Measurements from ENCODE around the gene NFKB1.
"Not testable (repeated sequence)": the region's sequence is repeated elsewhere in the genome, so short reads cannot be mapped to it uniquely, and the experiment has no call there.

Gene NFKB1

GRCh38 chr4:102564399-102565059 is 63.4 kb downstream of the NFKB1 start:
- TF ChIP-seq CTCF (IDR thresholded peaks at IDR 0.05; ENCODE audit: insufficient read depth, missing control alignments) = no peak
- FAIRE-seq = no peak
- no peak for DNase-seq (ENCODE audit: insufficient read length, low spot score)

- DNase-seq (ENCODE audit: insufficient read length, low spot score) = no peak
- TF ChIP-seq CTCF (IDR thresholded peaks at IDR 0.05; ENCODE audit: insufficient read depth, missing control alignments) = no peak
- no peak for FAIRE-seq
These were observed 64.5 kb downstream of the NFKB1 start for GRCh38 chr4:102565696-102566095.

GRCh38 chr4:102566426-102566825 is 65.3 kb downstream of the NFKB1 start:
- no peak for TF ChIP-seq CTCF (IDR thresholded peaks at IDR 0.05; ENCODE audit: insufficient read depth, missing control alignments)
- FAIRE-seq (no peak), DNase-seq (ENCODE audit: insufficient read length, low spot score) (no peak)

DNA sequence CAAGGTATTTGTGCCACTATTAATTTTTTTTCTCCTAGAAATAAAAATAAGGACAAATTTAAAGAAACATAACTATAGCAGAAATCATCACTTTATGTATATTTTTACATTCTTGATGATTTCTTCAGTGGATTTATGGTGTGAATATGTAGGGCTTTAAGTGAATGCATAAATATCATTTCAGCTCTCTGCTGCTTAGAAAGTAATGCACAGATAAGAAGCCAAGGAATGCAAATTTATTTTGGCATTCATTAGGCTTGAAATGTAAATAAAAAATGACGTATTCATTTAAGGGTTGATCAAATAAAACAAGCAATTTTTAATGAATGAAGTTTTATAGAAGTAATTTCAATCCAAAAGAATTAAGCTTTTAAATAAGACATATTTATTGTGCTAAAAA is 66.3 kb downstream of the NFKB1 start:
- no peak for FAIRE-seq
- no peak for TF ChIP-seq CTCF (IDR thresholded peaks at IDR 0.05; ENCODE audit: insufficient read depth, missing control alignments)
- DNase-seq (ENCODE audit: insufficient read length, low spot score) = no peak

GRCh38 chr4:102569200-102569599 is 68.0 kb downstream of the NFKB1 start:
- FAIRE-seq (no peak), DNase-seq (ENCODE audit: insufficient read length, low spot score) (no peak)
- TF ChIP-seq CTCF (IDR thresholded peaks at IDR 0.05; ENCODE audit: insufficient read depth, missing control alignments) = no peak

DNA sequence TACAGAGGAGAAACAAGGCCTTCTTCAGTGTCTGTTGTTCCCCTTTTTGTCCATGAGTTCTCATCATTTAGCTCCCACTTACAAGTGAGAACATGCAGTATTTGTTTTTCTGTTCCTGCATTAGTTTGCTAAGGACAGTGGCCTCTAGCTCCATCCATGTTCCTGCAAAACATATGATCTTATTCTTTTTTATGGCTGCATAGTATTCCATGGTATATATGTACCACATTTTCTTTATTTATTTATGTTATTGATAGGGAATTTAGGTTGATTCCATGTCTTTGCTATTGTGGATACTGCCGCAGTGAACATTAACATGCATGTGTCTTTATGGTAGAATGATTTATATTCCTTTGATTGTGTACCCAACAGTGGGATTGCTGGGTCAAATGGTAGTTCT is 69.1 kb downstream of the NFKB1 start:
- not testable (repeated sequence) for DNase-seq (ENCODE audit: insufficient read length, low spot score); FAIRE-seq

- TF ChIP-seq CTCF (IDR thresholded peaks at IDR 0.05; ENCODE audit: insufficient read depth, missing control alignments) = no peak
- FAIRE-seq = no peak
- no peak for DNase-seq (ENCODE audit: insufficient read length, low spot score)
These were observed 71.3 kb downstream of the NFKB1 start for GRCh38 chr4:102572452-102572851.

DNA sequence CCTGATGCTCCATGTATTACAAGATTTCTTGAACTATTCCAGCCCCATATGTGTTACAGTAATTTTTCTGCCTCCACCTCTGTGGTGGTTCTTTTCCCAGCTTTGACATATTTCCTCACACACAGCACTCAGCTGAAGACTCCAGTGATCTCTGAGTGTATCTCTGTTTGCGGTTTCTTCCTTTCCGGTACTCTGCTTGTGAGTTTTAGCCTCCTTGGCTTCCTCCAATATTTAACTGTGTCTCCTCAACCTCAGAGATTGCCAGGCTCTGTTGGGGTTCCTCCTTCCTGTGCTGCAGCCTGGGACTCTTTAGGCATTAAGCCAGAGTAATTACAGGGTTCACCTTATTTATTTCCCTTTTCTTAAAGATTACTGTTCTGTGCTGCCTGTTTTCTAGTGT is 73.2 kb downstream of the NFKB1 start:
- DNase-seq (ENCODE audit: insufficient read length, low spot score) (no peak), FAIRE-seq (no peak)
- TF ChIP-seq CTCF (IDR thresholded peaks at IDR 0.05; ENCODE audit: insufficient read depth, missing control alignments) = no peak

Data from D721Med (cell line).